SKM-1 (cell line): ENCODE measurements around the gene SRGN.
A peak's percentile ranks its signal among the peaks of the same experiment; 100 is the strongest.

Experiments
- DNase-seq: peaks from one replicate; lab custom pipeline; 2025; ENCODE audit not compliant: unreplicated experiment; lab: John Stamatoyannopoulos, UW

The SRGN gene

GRCh38 chr10:69060127-69060798, 27.6 kb upstream of the SRGN start:
- DNase-seq, result no peak

GRCh38 chr10:69061305-69062161, 26.4 kb upstream of the SRGN start:
- DNase-seq, result peak; percentile 97

DNA sequence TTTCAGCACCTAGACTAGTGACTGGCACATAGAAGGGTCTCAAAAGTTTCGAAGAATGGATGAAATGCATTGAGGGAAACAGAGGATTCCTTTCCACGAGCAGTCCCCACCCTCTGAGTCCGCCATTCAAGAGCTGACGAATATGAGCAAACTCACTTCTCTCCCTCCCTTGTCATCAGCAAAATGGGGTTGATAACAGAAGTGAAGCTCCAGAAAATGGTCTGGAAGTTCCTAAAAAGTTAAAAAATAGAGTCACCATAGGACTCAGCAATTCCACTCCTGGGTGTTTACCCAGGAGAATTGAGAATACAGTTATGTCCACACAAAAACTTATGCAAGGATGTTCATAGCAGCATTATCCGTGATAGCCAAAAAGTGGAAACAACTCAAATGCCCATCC, 25.0 kb upstream of the SRGN start:
- no peak for DNase-seq

DNA sequence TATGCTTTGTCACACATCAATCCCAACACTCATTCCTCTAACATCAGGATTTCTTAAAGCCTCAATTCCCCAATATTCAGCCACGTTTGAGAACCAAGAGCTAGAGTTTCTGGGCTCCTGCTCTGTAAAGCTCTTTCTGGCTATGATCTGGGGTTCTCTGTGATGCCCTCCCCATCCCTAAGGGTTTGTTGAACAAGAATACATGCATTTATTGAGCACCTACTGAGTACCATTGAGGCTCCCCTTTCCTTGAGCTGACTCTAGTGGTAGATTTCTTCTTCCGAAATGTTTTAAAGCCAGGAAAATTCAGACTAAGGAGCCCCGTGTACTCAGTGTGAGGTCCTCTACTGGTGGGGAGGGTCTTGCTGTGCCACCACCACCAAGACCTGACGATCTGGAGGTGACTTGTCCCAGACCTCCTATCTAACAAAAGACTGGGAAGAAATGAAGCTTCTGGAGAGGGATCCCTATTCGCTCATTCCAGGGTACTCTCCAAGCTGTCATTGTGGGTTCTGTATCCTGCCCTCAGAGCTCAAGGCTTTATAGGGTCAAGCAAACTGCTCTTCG, 23.1 kb upstream of the SRGN start:
- DNase-seq, result no peak

DNA sequence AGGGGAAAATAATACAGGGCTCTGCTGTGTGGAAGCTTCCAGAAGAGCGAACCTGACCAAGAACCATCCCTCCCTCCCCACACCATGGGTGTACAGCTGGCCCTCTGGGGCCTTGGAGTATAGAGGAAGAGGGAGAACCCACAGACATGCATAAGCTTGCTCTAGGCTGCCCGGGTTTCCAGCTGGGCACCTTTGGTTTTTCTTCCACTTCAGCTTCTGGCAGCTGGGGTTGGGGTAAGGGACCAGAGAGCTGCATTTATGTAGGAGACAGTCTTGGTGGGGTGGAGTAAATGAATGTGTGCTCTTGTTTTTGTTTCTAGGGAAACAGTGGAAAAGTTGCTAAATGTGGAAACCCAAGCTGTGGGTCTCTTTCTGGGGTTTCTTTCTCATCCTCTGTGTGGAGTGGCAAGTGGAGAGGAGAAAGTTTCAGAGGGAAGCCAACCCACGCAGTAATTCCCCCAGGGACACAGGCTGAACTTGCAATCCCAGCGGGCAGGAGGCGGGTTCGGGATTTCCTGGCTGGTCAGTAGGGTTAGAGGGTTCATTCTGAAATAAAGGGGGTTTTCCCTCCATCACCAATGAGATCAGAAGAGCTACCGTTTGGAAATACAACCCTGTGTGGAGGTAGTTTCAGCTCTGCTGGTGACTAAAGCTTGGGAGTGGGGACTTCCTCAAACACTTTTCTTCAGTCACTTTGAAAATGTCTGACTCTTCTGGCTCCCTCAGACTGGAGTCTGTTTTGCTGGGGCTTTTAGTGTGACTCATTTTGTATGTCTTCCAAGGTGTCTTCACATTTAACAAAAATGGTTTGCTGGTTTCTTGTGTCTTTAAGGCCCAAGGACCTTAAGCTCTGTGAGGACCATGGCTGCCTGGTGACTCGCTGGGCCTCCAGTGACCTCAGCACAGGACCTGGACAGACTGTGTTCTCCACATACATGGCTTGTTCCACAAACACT, 22.2 kb upstream of the SRGN start:
- peak; percentile 56 for DNase-seq

DNA sequence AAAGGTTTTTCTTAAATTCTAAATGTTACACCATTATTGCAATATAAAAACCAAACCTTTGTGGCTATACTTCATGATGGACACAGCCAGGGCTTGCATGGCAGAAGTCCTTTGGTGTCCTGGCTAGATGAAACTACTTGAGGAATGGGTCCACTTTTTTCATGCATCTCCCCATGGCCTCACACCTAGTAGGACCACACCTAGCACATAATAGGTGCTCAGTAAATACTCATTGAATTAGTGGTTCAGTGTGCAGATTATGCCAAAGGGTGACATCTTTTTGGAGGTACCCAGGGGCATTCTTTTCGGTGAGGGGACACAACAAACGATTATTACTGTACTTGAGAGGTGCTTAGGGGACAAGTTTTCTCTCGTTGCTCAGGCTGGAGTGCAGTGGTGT, 20.7 kb upstream of the SRGN start:
- DNase-seq, result no peak

DNA sequence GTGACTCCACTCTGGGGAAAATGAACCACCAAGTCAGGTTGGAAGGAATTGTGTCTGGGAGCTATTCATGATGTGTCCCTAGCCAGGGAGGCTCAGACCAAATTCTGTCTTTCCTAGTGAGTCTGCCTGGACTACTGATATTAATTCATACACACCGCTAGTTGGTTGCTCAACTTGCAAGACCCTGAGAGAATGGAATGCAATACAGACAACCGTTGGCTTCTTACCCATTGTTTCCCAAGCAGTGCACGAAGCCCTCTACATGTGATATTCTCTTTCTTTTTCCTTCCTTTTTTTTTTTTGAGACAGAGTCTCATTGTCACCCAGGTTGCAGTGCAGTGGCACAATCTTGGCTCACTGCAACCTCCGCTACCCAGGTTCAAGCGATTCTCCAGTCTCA, 19.4 kb upstream of the SRGN start:
- DNase-seq, result peak; percentile 39

DNA sequence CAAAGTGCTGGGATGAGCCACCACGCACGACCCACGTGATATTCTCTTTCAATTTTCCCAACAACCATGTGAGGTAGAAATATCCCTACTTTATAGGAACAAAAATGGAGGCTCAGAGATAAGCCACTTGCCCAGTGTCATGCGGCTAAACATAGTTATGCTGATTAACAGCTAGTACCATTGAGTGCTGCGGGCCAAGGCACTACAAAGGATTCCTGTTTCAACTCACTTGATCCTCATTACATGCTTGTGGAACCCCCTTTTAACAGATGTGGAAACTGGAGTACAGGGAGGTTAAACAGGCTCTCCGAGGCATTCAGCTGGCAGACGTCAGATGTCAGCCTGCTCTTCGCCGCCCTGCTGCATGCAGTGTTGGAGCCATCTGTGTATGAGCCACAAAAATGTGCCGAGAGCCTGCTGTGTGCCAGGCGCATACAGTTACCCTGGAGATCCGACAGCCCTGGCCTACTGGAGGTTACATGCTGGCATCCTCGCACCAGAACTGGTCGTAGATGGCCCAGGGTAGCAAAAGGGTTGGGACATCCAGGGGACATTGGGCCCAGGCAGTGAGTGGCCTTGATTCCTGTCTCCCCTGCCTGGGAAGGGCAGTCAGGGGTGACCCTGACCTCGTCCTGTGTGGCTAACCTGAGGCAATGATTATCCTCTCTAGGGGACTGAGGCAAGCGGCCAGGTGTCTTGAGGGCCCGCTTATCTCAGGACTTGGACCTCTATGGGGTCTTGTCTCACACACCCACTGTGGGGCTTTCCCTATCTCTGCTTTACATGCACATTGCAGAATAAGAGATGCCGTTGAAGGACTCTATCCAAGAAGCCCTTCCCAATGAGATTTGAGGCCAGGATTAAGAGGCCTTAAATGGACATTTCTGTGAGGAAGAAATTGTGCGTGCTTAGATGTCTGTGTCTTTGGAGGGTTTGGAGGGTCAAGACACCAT, 18.5 kb upstream of the SRGN start:
- no peak for DNase-seq

DNA sequence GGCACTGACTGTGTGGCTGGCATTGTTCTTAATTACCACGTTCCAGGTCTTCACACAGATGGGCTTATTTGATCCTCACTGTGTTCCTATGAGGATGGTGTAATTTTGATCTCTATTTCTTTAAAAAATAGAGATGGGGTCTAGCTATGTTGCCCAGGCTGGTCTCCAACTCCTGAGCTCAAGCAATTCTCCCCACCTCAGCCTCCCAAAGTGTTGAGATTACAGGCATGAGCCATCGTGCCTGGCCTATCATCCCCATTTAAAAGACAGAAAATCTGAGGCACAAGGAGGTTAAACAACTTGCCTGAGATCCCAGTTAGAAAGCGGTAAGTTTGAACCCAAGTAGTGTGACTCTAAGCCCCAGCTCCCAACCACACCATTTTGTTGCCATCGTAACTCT, 17.0 kb upstream of the SRGN start:
- no peak for DNase-seq

- DNase-seq, result no peak
Observed at GRCh38 chr10:69071610-69072009, 16.3 kb upstream of the SRGN start.

DNA sequence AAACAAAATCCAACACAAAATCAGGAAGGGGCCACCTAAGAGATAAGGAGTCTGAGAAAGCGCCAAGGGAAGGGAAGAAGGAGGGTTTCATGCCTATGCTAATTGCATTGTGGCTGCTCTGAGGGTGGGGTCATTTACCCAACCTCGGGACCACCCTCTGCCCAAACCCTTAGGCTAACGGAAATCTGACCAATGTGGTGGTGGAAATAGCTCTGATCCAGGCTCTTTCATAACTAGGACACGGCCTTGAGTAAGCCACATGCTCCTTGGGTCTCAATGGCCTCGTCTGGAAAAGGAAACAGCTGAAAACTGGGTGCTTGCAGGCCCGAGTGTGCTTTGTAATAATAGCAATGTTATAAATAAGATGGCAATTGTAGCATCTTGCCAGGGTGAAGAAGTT, 14.9 kb upstream of the SRGN start:
- peak; percentile 93 for DNase-seq

GRCh38 chr10:69073736-69074364, 14.1 kb upstream of the SRGN start:
- DNase-seq, result no peak

- DNase-seq, result no peak
Observed at GRCh38 chr10:69074532-69074931, 13.4 kb upstream of the SRGN start.

- peak; percentile 56 for DNase-seq
Observed at GRCh38 chr10:69075431-69075830, 12.5 kb upstream of the SRGN start.

DNA sequence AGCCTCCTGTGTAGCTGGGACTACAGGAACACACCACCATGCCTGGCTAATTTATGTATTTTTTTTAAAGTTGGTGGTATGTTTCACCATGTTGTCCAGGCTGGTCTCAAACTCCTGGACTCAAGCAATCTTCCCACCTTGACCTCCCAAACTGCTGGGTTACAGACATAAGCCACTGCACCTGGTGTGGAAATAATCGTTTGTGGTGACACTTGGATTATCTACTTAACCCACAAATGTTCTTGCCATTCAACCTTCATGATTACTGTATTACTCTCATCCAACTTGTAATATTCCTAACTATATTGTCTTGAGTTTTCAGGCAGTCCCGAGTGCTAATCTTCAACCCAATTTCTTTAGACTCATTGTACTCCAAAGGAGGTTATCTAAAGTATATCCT, 9.6 kb upstream of the SRGN start:
- no peak for DNase-seq

GRCh38 chr10:69080226-69080625, 7.7 kb upstream of the SRGN start:
- DNase-seq, result peak; percentile 32

GRCh38 chr10:69086001-69086509, 1.8 kb upstream of the SRGN start:
- DNase-seq, result no peak

- DNase-seq, result no peak
Observed at GRCh38 chr10:69088471-69088769, 517 bp downstream of the SRGN start.

- peak; percentile 55 for DNase-seq
Observed at GRCh38 chr10:69088801-69089501, 1.0 kb downstream of the SRGN start.
